ENCODE measurements around the gene HAUS8. TPM values are rescaled to one million over a fixed set of nuclear protein-coding genes. Genes with fewer than 3 reads are reported as not detected.

Gene HAUS8
- total RNA-seq, 1 donor from 2014 or later, result 18.8 TPM

GRCh38 chr19:17073869-17074633 lies 1.2 kb downstream of the HAUS8 start:
- no peaks in the 10 kb centered on the region for H3K27me3 Mint-ChIP-seq
- H3K9me3 Mint-ChIP-seq, result no peaks in the 10 kb centered on the region
- no peak for TF ChIP-seq CTCF (conservative IDR thresholded peaks at IDR 0.05)
- H3K4me3 Mint-ChIP-seq, result peak overlapping the region; percentile 99
- peak overlapping the region; percentile 98 for H3K27ac Mint-ChIP-seq
- no peaks in the 10 kb centered on the region for H3K36me3 Mint-ChIP-seq
- DNase-seq (ENCODE audit: extremely low spot score, unreplicated experiment), result no peak
- H3K4me1 Mint-ChIP-seq (ENCODE audit: unreplicated experiment), result peaks cover 34% of the 10 kb centered on the region

GRCh38 chr19:17070912-17071311 lies 4.3 kb downstream of the HAUS8 start:
- no peak for TF ChIP-seq CTCF (conservative IDR thresholded peaks at IDR 0.05)
- Mint-ChIP-seq H3K27me3 (no peaks in the 10 kb centered on the region), H3K36me3 (no peaks in the 10 kb centered on the region), H3K4me3 (no peak overlapping the region), H3K27ac (peak overlapping the region; percentile 59), H3K9me3 (no peaks in the 10 kb centered on the region), H3K4me1 (ENCODE audit: unreplicated experiment) (peaks cover 28% of the 10 kb centered on the region)
- DNase-seq (ENCODE audit: extremely low spot score, unreplicated experiment), result no peak

GRCh38 chr19:17070421-17070820 lies 4.8 kb downstream of the HAUS8 start:
- Mint-ChIP-seq H3K27me3 (no peaks in the 10 kb centered on the region), H3K4me3 (no peak overlapping the region), H3K27ac (peak overlapping the region; percentile 25), H3K4me1 (ENCODE audit: unreplicated experiment) (peaks cover 28% of the 10 kb centered on the region), H3K36me3 (no peaks in the 10 kb centered on the region), H3K9me3 (no peaks in the 10 kb centered on the region)
- TF ChIP-seq CTCF (conservative IDR thresholded peaks at IDR 0.05), result no peak
- DNase-seq (ENCODE audit: extremely low spot score, unreplicated experiment), result no peak

- TF ChIP-seq CTCF (conservative IDR thresholded peaks at IDR 0.05), result no peak
These were observed 6.1 kb downstream of the HAUS8 start for GRCh38 chr19:17069193-17069592.

GRCh38 chr19:17063428-17063827 lies 11.8 kb downstream of the HAUS8 start:
- Mint-ChIP-seq H3K4me1 (ENCODE audit: unreplicated experiment) (peaks cover 13% of the 10 kb centered on the region), H3K4me3 (no peak overlapping the region), H3K27ac (no peak overlapping the region), H3K9me3 (no peaks in the 10 kb centered on the region), H3K36me3 (peaks cover 12% of the 10 kb centered on the region), H3K27me3 (no peaks in the 10 kb centered on the region)
- no peak for TF ChIP-seq CTCF (conservative IDR thresholded peaks at IDR 0.05)
- no peak for DNase-seq (ENCODE audit: extremely low spot score, unreplicated experiment)

More at GRCh38 chr19:17069193-17069592, 6.1 kb downstream of the HAUS8 start:
- H3K27me3 Mint-ChIP-seq, result no peaks in the 10 kb centered on the region
- H3K9me3 Mint-ChIP-seq, result no peaks in the 10 kb centered on the region
- no peak for DNase-seq (ENCODE audit: extremely low spot score, unreplicated experiment)
- no peak overlapping the region for H3K4me3 Mint-ChIP-seq
- peaks cover 25% of the 10 kb centered on the region for H3K4me1 Mint-ChIP-seq (ENCODE audit: unreplicated experiment)
- H3K27ac Mint-ChIP-seq, result no peak overlapping the region
- peaks cover 8% of the 10 kb centered on the region for H3K36me3 Mint-ChIP-seq

Data from type B pancreatic cell (in vitro differentiated cells).